Activated T-helper 1 cell treated with anti-CD3 and anti-CD28 coated beads, Interleukin-12 subunit alpha, Interleukin-12 subunit beta, Interleukin-2, Interleukin-4 antibody, amounts not matched to agents 30 ng/mL and 10 ng/mL and 1 ng/mL, durations not matched to agents 14 hours and 24 hours and 36 hours (primary cell): Measurements from ENCODE around the gene RASSF6. TPM values are rescaled to one million over a fixed set of nuclear protein-coding genes. Genes with fewer than 3 reads are reported as not detected.

Source experiments
- DNase-seq: peaks from one replicate; pipeline ENCODE4 v3.0.0; 2021; ENCODE audit warnings: low spot score
- H3K27ac Mint-ChIP-seq: one replicate; pipeline ENCODE4 v1.8.0; 2021; ENCODE audit warnings: mild to moderate bottlenecking, mixed read lengths
- H3K27me3 Mint-ChIP-seq: one replicate; pipeline ENCODE4 v1.8.0; 2022; ENCODE audit warnings: mild to moderate bottlenecking, moderate library complexity, mixed read lengths; ENCODE audit not compliant: insufficient read depth
- H3K36me3 Mint-ChIP-seq: one replicate; pipeline ENCODE4 v1.8.0; 2021; ENCODE audit warnings: low read depth, mixed read lengths
- H3K4me1 Mint-ChIP-seq: one replicate; pipeline ENCODE4 v1.8.0; 2021; ENCODE audit warnings: low read depth, mixed read lengths
- H3K4me3 Mint-ChIP-seq: one replicate; pipeline ENCODE4 v1.8.0; 2021; ENCODE audit warnings: mild to moderate bottlenecking, moderate library complexity, mixed read lengths
- H3K9me3 Mint-ChIP-seq: one replicate; pipeline ENCODE4 v1.8.0; 2021; ENCODE audit warnings: mixed read lengths
- intact Hi-C: fragments of 100-400 bp; cut with micrococcal nuclease; formaldehyde crosslinking; loops from one replicate; pipeline ENCODE4 v1.15.1; 2024
- total RNA-seq: library from RNA; stranded (reverse); gene quantifications from 2 replicates; pipeline ENCODE4 v1.2.3, GENCODE V29; 2022

RASSF6 gene
- total RNA-seq, 1 donor from 2014 or later: not detected

- no peak for DNase-seq
- H3K36me3 Mint-ChIP-seq: no peaks in the 10 kb centered on the region
- H3K9me3 Mint-ChIP-seq: no peaks in the 10 kb centered on the region
- H3K4me3 Mint-ChIP-seq: no peak overlapping the region
- peaks cover 13% of the 10 kb centered on the region for H3K4me1 Mint-ChIP-seq
- H3K27me3 Mint-ChIP-seq: peaks cover 16% of the 10 kb centered on the region
- intact Hi-C loops: loop anchor here (10.0 kb wide), 1 partner anchor 121 kb away; no protein-coding TSS in a partner anchor
- no peak overlapping the region for H3K27ac Mint-ChIP-seq
These were observed 86.5 kb downstream of the RASSF6 start for GRCh38 chr4:73533515-73534422.

DNA sequence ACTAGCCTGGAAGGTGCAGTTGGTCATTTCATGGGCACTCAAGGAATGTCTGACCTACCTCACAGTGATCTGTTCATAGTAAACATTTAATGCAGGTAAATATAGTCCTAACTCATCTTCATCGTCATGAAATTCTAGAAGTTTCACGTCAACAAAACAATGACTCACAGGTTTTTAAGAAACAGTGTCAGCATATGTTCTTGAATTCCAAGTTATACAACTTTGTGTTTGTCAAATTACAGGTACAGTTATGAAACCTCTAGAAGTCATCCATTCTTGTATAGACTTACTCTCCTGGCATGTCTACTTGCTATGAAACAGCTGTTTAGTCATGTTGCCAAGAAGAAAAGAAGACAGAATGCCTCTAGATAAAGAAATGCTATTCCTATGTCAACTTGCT is 92.1 kb downstream of the RASSF6 start:
- intact Hi-C loops: no loop called here
- H3K4me3 Mint-ChIP-seq: no peak overlapping the region
- H3K27me3 Mint-ChIP-seq: peaks cover 12% of the 10 kb centered on the region
- DNase-seq: no peak
- no peaks in the 10 kb centered on the region for H3K9me3 Mint-ChIP-seq
- no peaks in the 10 kb centered on the region for H3K4me1 Mint-ChIP-seq
- H3K36me3 Mint-ChIP-seq: no peaks in the 10 kb centered on the region
- no peak overlapping the region for H3K27ac Mint-ChIP-seq

GRCh38 chr4:73527196-73527595 is 93.0 kb downstream of the RASSF6 start:
- intact Hi-C loops: no loop called here
- H3K4me1 Mint-ChIP-seq: no peaks in the 10 kb centered on the region

DNA sequence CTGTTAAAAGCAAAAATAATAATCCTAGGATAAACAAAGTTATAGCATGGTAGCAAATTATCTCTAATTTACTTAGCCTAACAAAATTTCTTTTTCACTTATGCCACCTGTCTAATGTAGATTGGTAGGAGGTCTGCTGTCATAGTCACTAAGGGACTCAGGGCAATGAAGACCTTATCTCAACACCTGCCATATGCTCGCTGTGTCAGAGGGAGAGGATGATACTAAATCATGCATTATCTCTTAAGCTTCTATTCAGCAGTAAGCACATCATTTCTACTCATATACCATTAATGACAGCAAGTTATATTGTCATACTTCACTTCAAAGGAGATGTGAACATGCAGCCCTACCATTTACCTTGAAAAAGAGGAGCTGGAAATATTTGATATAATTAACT is 94.6 kb downstream of the RASSF6 start:
- Mint-ChIP-seq H3K4me1 (no peaks in the 10 kb centered on the region), H3K4me3 (no peak overlapping the region), H3K36me3 (no peaks in the 10 kb centered on the region), H3K27ac (no peak overlapping the region), H3K9me3 (no peaks in the 10 kb centered on the region), H3K27me3 (peaks cover 9% of the 10 kb centered on the region)
- intact Hi-C loops: no loop called here
- no peak for DNase-seq

More at GRCh38 chr4:73527196-73527595, 93.0 kb downstream of the RASSF6 start:
- no peak overlapping the region for H3K4me3 Mint-ChIP-seq
- H3K27ac Mint-ChIP-seq: no peak overlapping the region
- H3K27me3 Mint-ChIP-seq: peaks cover 11% of the 10 kb centered on the region
- no peaks in the 10 kb centered on the region for H3K36me3 Mint-ChIP-seq
- DNase-seq: no peak
- no peaks in the 10 kb centered on the region for H3K9me3 Mint-ChIP-seq

GRCh38 chr4:73523126-73523525 is 97.1 kb downstream of the RASSF6 start:
- intact Hi-C loops: no loop called here
- Mint-ChIP-seq H3K4me3 (no peak overlapping the region), H3K9me3 (no peaks in the 10 kb centered on the region), H3K36me3 (no peaks in the 10 kb centered on the region), H3K27me3 (peaks cover 8% of the 10 kb centered on the region), H3K4me1 (no peaks in the 10 kb centered on the region), H3K27ac (no peak overlapping the region)
- no peak for DNase-seq

Other genes with a start within 250 kb of the RASSF6 start
- gene ALB, start 216.1 kb downstream of the RASSF6 start, total RNA-seq: not detected in 2 replicates
- not detected in 2 replicates for gene AFP, start 184.2 kb downstream of the RASSF6 start, total RNA-seq
- gene AFM, start 138.7 kb downstream of the RASSF6 start, total RNA-seq: not detected in 2 replicates
- 10.7 and 13.4 TPM in 2 replicates for gene CXCL8, start 120.1 kb upstream of the RASSF6 start, total RNA-seq
- gene CXCL6, start 216.2 kb upstream of the RASSF6 start, total RNA-seq: not detected in 2 replicates
- not detected in 2 replicates for gene PF4V1, start 232.9 kb upstream of the RASSF6 start, total RNA-seq
- not detected in 2 replicates for gene CXCL1, start 249.0 kb upstream of the RASSF6 start, total RNA-seq